HepG2 (cell line): ENCODE results near the gene AGRP. TPM values are rescaled to one million over a fixed set of nuclear protein-coding genes. Genes with fewer than 3 reads are reported as not detected.

Experiments used
- ISL2 ChIP-seq: sonication (generic); formaldehyde crosslinking; IDR thresholded peaks from 2 replicates; pipeline ENCODE4 v1.5.0; 2020; ENCODE audit warnings: missing genetic modification reagents
- PPARG ChIP-seq: conservative IDR thresholded peaks from 2 replicates; pipeline ENCODE4 v1.6.1; 2016; ENCODE audit warnings: missing biosample characterization, missing genetic modification reagents
- XRCC5 ChIP-seq: fragments of 200-400 bp; formaldehyde crosslinking; optimal IDR thresholded peaks from 2 replicates; pipeline ENCODE3; 2017; ENCODE audit warnings: mild to moderate bottlenecking, low read length
- ZHX2 ChIP-seq, 2 experiments: sonication (generic) in 1 of 2; formaldehyde crosslinking in 1 of 2; IDR thresholded peaks; 2 replicates each; pipeline versions ENCODE4 v1.6.1 to v1.9.0; 2014 to 2022; ENCODE audit warnings: antibody characterized with exemption in 1 of 2, borderline replicate concordance in 1 of 2, inconsistent platforms in 1 of 2, low read depth in 1 of 2, missing genetic modification reagents in 1 of 2
- polyA plus RNA-seq, 8 experiments: library from polyadenylated mRNA; depleted of rRNA in 3 of 8; stranded (reverse) in 7 of 8; unstranded in 1 of 8; fragments of >200 nt; fragmentation: Illumina TruSeq in 4 of 8; extraction: Trizol in 4 of 8; gene quantifications; 2 replicates each; pipeline versions ENCODE4 v1.2.1 to v1.2.3, GENCODE V29; 2011 to 2016; ENCODE audit warnings: low read depth in 4 of 8, missing spikeins in 1 of 8, mixed read lengths in 1 of 8; ENCODE audit not compliant: insufficient read depth in 1 of 8
- total RNA-seq, 5 experiments: library from RNA; depleted of rRNA; stranded (reverse); fragments of >200 nt; fragmentation: Illumina TruSeq; extraction: Trizol; gene quantifications; 2 replicates each; pipeline ENCODE4 v1.2.3, GENCODE V29; 2016; ENCODE audit warnings: low read depth in 1 of 5
- TF ChIP-seq, protein P1 (sequence below): sonication (generic); formaldehyde crosslinking; IDR thresholded peaks from 2 replicates; pipeline ENCODE4 v1.5.1; 2020; ENCODE audit warnings: missing genetic modification reagents, mild to moderate bottlenecking, borderline replicate concordance
- TF ChIP-seq, protein P2 (sequence below): sonication (generic); formaldehyde crosslinking; IDR thresholded peaks from 2 replicates; pipeline ENCODE4 v1.4.0; 2020; ENCODE audit warnings: missing genetic modification reagents, borderline replicate concordance

AGRP gene
- total and polyA plus RNA-seq, 2 of the 13 experiments (the other 11 are each of a cell fraction or from before 2014, with no cell fraction given): not detected

- TF ChIP-seq PPARG (CRISPR knock-in tag): no peak
- TF ChIP-seq, protein P1, sequence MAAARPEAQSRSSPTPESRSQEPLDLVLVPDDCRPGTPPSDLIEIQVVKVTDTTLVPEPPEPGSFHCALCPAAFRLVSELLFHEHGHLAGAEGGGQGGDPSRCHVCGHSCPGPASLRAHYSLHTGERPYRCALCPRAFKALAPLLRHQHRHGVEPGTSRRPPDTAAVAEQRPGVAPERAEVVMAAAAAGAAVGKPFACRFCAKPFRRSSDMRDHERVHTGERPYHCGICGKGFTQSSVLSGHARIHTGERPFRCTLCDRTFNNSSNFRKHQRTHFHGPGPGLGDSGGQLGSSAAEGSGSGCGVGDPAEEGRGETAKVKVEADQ (CRISPR knock-in tag): no peak
- no peak for TF ChIP-seq XRCC5
- TF ChIP-seq, protein P2, sequence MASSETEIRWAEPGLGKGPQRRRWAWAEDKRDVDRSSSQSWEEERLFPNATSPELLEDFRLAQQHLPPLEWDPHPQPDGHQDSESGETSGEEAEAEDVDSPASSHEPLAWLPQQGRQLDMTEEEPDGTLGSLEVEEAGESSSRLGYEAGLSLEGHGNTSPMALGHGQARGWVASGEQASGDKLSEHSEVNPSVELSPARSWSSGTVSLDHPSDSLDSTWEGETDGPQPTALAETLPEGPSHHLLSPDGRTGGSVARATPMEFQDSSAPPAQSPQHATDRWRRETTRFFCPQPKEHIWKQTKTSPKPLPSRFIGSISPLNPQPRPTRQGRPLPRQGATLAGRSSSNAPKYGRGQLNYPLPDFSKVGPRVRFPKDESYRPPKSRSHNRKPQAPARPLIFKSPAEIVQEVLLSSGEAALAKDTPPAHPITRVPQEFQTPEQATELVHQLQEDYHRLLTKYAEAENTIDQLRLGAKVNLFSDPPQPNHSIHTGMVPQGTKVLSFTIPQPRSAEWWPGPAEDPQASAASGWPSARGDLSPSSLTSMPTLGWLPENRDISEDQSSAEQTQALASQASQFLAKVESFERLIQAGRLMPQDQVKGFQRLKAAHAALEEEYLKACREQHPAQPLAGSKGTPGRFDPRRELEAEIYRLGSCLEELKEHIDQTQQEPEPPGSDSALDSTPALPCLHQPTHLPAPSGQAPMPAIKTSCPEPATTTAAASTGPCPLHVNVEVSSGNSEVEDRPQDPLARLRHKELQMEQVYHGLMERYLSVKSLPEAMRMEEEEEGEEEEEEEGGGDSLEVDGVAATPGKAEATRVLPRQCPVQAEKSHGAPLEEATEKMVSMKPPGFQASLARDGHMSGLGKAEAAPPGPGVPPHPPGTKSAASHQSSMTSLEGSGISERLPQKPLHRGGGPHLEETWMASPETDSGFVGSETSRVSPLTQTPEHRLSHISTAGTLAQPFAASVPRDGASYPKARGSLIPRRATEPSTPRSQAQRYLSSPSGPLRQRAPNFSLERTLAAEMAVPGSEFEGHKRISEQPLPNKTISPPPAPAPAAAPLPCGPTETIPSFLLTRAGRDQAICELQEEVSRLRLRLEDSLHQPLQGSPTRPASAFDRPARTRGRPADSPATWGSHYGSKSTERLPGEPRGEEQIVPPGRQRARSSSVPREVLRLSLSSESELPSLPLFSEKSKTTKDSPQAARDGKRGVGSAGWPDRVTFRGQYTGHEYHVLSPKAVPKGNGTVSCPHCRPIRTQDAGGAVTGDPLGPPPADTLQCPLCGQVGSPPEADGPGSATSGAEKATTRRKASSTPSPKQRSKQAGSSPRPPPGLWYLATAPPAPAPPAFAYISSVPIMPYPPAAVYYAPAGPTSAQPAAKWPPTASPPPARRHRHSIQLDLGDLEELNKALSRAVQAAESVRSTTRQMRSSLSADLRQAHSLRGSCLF (CRISPR knock-in tag): no peak
- no peak for TF ChIP-seq ISL2
- TF ChIP-seq ZHX2 (IDR thresholded peaks at IDR 0.05; ENCODE audit: low read depth): no peak
- no peak for TF ChIP-seq ZHX2 (CRISPR knock-in tag; IDR thresholded peaks at IDR 0.05; ENCODE audit: borderline replicate concordance)
These were observed 18.8 kb downstream of the AGRP start (continued) for GRCh38 chr16:67464565-67464964.
